ENCODE data around the gene LRRTM4. TPM values are rescaled to one million over a fixed set of nuclear protein-coding genes. Genes with fewer than 3 reads are reported as not detected.

The LRRTM4 gene
- total and polyA plus RNA-seq, 2 donors (not counting 1 experiment from before 2014, with no cell fraction given): 0.05 TPM; not detected in 1

DNA sequence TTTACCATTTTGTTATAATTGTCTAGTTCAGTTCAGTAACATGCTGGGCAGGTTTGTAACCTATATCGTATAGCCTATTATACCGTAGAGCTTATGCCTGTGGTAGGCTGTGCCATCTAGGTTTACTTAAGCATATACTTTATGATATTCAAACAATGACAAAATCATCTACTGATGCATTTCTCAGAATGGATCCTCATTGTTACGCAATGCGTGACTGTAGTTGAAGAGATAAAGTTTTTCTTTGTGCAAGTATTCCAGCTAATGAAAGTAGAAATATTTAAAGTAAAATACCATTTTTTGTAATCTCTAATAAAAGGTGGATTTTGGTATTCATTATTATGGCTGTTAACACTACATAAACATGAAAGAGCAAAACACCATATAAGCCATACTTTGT, 100.2 kb downstream of the LRRTM4 start:
- Histone ChIP-seq H3K9me3 (ENCODE audit: control insufficient read depth, insufficient read depth, low read depth, low read length) (no peaks in the 10 kb centered on the region), H3K4me1 (ENCODE audit: control insufficient read depth, extremely low read depth, insufficient read depth, low read length) (no peaks in the 10 kb centered on the region), H3K36me3 (ENCODE audit: control insufficient read depth, insufficient read depth, low read length) (no peaks in the 10 kb centered on the region), H3K27ac (ENCODE audit: insufficient read depth, low read length) (no peak overlapping the region), H2AFZ (ENCODE audit: low read length) (no peak overlapping the region), H3K4me2 (ENCODE audit: extremely low read depth, insufficient read depth, low read length) (no peak overlapping the region), H3K4me3 (replicated peaks in 1 of 4; ENCODE audit: control extremely low read depth in 1 of 4, insufficient read depth in 1 of 4, low read depth in 3 of 4, low read length in 4 of 4) (no peak overlapping the region), H3K9ac (ENCODE audit: insufficient read depth, low read length) (no peak overlapping the region), H4K20me1 (ENCODE audit: control insufficient read depth, extremely low read depth, insufficient read depth, low read length) (no peaks in the 10 kb centered on the region), H3K79me2 (ENCODE audit: control insufficient read depth, insufficient read depth, low read length) (no peaks in the 10 kb centered on the region), H3K27me3 (ENCODE audit: control insufficient read depth, insufficient read depth, low read length) (no peaks in the 10 kb centered on the region)
- TF ChIP-seq EZH2 (IDR thresholded peaks at IDR 0.05; ENCODE audit: low read length, missing control alignments) (no peak), CTCF (conservative IDR thresholded peaks at IDR 0.05 in 1 of 2, IDR thresholded peaks at IDR 0.05 in 1 of 2; ENCODE audit: low read depth in 1 of 2, low read length in 2 of 2) (no peak)
- no peak for DNase-seq (ENCODE audit: low read depth in 2 of 2)

DNA sequence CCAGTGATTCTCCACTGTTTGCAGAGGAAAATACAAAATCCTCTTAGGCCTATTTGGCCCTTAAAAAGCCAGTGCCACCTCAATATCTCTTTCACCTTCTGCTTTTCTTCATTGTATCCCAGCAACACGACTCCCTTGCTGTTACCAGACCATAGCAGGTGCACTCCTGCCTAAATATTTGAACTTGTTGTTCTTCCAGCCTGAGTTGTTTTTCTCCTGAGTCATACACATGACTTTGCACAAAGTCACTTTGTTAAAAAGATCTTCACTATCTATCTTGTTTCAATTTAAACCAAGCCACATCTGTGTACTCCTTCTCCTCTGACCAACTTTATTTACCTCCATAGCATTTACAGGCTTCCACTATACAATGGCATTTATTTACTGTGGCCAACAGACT, 103.6 kb downstream of the LRRTM4 start:
- Histone ChIP-seq H3K9me3 (ENCODE audit: control insufficient read depth, insufficient read depth, low read depth, low read length) (no peaks in the 10 kb centered on the region), H3K4me2 (ENCODE audit: extremely low read depth, insufficient read depth, low read length) (no peak overlapping the region), H4K20me1 (ENCODE audit: control insufficient read depth, extremely low read depth, insufficient read depth, low read length) (no peaks in the 10 kb centered on the region), H3K79me2 (ENCODE audit: control insufficient read depth, insufficient read depth, low read length) (no peaks in the 10 kb centered on the region), H3K9ac (ENCODE audit: insufficient read depth, low read length) (no peak overlapping the region), H3K27ac (ENCODE audit: insufficient read depth, low read length) (no peak overlapping the region), H2AFZ (ENCODE audit: low read length) (no peak overlapping the region), H3K36me3 (ENCODE audit: control insufficient read depth, insufficient read depth, low read length) (no peaks in the 10 kb centered on the region), H3K4me3 (replicated peaks in 1 of 4; ENCODE audit: control extremely low read depth in 1 of 4, insufficient read depth in 1 of 4, low read depth in 3 of 4, low read length in 4 of 4) (no peak overlapping the region), H3K4me1 (ENCODE audit: control insufficient read depth, extremely low read depth, insufficient read depth, low read length) (no peaks in the 10 kb centered on the region), H3K27me3 (ENCODE audit: control insufficient read depth, insufficient read depth, low read length) (no peaks in the 10 kb centered on the region)
- no peak for TF ChIP-seq EZH2 (IDR thresholded peaks at IDR 0.05; ENCODE audit: low read length, missing control alignments)
- no peak for TF ChIP-seq CTCF (conservative IDR thresholded peaks at IDR 0.05 in 1 of 2, IDR thresholded peaks at IDR 0.05 in 1 of 2; ENCODE audit: low read depth in 1 of 2, low read length in 2 of 2)
- DNase-seq (ENCODE audit: low read depth in 2 of 2): no peak

DNA sequence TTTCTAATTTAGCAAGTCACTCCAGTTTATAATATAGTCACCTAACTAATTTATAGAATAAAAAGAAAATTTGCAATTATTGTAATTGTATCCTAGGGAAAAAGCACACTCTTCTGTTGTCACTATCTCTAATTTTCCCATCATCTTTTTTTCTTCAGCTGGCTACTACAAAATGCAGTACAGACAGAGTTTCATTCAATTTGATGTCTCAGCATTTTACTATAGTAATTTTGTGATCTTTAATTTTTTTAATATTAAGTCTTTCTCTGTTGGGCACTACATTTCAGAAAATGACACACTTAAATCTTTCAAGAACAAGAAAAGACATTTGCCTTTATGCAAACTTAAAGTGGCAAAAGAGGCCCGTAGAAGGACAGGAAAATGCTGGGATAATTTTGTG, 118.0 kb downstream of the LRRTM4 start:
- H3K36me3 ChIP-seq (ENCODE audit: control insufficient read depth, insufficient read depth, low read length): no peaks in the 10 kb centered on the region
- no peak overlapping the region for H3K4me2 ChIP-seq (ENCODE audit: extremely low read depth, insufficient read depth, low read length)
- no peaks in the 10 kb centered on the region for H3K9me3 ChIP-seq (ENCODE audit: control insufficient read depth, insufficient read depth, low read depth, low read length)
- H3K27me3 ChIP-seq (ENCODE audit: control insufficient read depth, insufficient read depth, low read length): no peaks in the 10 kb centered on the region
- TF ChIP-seq EZH2 (IDR thresholded peaks at IDR 0.05; ENCODE audit: low read length, missing control alignments) (no peak), CTCF (conservative IDR thresholded peaks at IDR 0.05 in 1 of 2, IDR thresholded peaks at IDR 0.05 in 1 of 2; ENCODE audit: low read depth in 1 of 2, low read length in 2 of 2) (no peak)
- no peaks in the 10 kb centered on the region for H4K20me1 ChIP-seq (ENCODE audit: control insufficient read depth, extremely low read depth, insufficient read depth, low read length)
- H2AFZ ChIP-seq (ENCODE audit: low read length): no peak overlapping the region
- H3K27ac ChIP-seq (ENCODE audit: insufficient read depth, low read length): no peak overlapping the region
- H3K79me2 ChIP-seq (ENCODE audit: control insufficient read depth, insufficient read depth, low read length): no peaks in the 10 kb centered on the region
- DNase-seq (ENCODE audit: low read depth in 2 of 2): no peak
- H3K9ac ChIP-seq (ENCODE audit: insufficient read depth, low read length): no peak overlapping the region
- no peak overlapping the region for H3K4me3 ChIP-seq (replicated peaks in 1 of 4; ENCODE audit: control extremely low read depth in 1 of 4, insufficient read depth in 1 of 4, low read depth in 3 of 4, low read length in 4 of 4)
- no peaks in the 10 kb centered on the region for H3K4me1 ChIP-seq (ENCODE audit: control insufficient read depth, extremely low read depth, insufficient read depth, low read length)
